ENCODE measurements around the gene HSPA1L. TPM values are rescaled to one million over a fixed set of nuclear protein-coding genes. Genes with fewer than 3 reads are reported as not detected.
A peak's percentile ranks its signal among the peaks of the same experiment; 100 is the strongest.
"Not testable (repeated sequence)": the region's sequence is repeated elsewhere in the genome, so short reads cannot be mapped to it uniquely, and the experiment has no call there.

Gene HSPA1L
- total RNA-seq, 1 donor from 2014 or later, result 0.46 TPM

DNA sequence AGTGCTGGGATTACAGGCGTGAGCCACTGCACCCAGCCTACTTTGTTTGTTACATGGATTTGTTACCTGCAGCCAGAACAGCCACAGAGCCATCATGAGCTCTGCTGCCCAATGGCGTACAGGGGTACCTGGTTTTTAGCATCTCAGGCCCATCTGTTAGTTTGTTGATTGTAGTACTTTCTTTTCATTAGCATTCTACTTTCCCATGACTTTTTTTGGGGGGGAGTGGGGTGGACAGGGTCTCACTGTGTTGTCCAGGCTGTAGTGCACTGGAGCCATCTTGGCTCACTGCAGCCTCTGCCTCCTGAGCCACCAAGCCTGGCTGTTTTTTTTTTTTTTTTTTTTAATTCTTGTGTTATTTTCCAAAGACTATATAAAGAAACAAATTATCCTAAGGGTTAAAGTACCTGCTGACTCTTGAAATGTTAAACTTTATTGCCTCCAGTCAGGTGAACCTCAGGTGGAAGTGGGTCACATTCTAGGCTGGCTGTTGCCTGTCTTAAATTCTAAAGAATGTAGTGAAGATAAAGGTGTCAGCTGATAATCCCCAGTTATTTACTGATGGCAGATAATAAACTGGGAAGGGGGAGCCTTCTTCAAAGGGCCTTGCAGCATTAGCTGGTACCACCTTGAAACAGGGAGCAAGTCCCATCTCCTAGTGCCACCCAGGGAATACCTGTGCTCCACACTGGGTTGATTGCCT lies 32.3 kb upstream of the HSPA1L start:
- no peak overlapping the region for H3K4me3 ChIP-seq (ENCODE audit: low read depth, low read length)
- no peak for DNase-seq (ENCODE audit: low read depth)
- H3K27me3 ChIP-seq (ENCODE audit: control insufficient read depth, insufficient read depth, low read length), result no peaks in the 10 kb centered on the region
- H3K36me3 ChIP-seq (ENCODE audit: control insufficient read depth, insufficient read depth, low read length), result no peaks in the 10 kb centered on the region
- TF ChIP-seq, protein P1, sequence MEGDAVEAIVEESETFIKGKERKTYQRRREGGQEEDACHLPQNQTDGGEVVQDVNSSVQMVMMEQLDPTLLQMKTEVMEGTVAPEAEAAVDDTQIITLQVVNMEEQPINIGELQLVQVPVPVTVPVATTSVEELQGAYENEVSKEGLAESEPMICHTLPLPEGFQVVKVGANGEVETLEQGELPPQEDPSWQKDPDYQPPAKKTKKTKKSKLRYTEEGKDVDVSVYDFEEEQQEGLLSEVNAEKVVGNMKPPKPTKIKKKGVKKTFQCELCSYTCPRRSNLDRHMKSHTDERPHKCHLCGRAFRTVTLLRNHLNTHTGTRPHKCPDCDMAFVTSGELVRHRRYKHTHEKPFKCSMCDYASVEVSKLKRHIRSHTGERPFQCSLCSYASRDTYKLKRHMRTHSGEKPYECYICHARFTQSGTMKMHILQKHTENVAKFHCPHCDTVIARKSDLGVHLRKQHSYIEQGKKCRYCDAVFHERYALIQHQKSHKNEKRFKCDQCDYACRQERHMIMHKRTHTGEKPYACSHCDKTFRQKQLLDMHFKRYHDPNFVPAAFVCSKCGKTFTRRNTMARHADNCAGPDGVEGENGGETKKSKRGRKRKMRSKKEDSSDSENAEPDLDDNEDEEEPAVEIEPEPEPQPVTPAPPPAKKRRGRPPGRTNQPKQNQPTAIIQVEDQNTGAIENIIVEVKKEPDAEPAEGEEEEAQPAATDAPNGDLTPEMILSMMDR (IDR thresholded peaks at IDR 0.05; ENCODE audit: insufficient read depth, low read length, poor library complexity, severe bottlenecking), result no peak

GRCh38 chr6:31844507-31844906 lies 29.4 kb upstream of the HSPA1L start:
- H3K27me3 ChIP-seq (ENCODE audit: control insufficient read depth, insufficient read depth, low read length), result no peaks in the 10 kb centered on the region
- peaks cover 2% of the 10 kb centered on the region for H3K36me3 ChIP-seq (ENCODE audit: control insufficient read depth, insufficient read depth, low read length)
- DNase-seq (ENCODE audit: low read depth), result no peak
- H3K4me3 ChIP-seq (ENCODE audit: low read depth, low read length), result no peak overlapping the region
- TF ChIP-seq, protein P1 (IDR thresholded peaks at IDR 0.05; ENCODE audit: insufficient read depth, low read length, poor library complexity, severe bottlenecking), result no peak

DNA sequence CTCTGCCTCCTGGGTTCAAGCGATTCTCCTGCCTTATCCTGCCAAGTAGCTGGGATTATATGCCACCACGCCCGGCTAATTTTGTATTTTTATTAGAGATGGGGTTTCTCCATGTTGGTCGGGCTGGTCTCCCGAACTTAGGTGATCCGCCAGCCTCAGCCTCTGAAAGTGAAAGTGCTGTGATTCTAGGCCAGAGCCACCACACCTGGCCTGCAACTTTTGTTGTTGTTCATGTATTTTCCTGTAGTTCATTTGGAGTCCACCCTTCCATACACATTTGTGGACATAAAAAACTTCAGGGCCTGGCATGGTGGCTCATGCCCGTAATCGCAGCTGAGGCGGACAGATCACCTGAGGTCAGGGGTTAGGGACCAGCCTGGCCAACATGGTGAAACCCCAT lies 27.0 kb upstream of the HSPA1L start:
- DNase-seq (ENCODE audit: low read depth), result no peak
- Histone ChIP-seq H3K36me3 (ENCODE audit: control insufficient read depth, insufficient read depth, low read length) (peaks cover 2% of the 10 kb centered on the region), H3K4me3 (ENCODE audit: low read depth, low read length) (no peak overlapping the region), H3K27me3 (ENCODE audit: control insufficient read depth, insufficient read depth, low read length) (no peaks in the 10 kb centered on the region)
- TF ChIP-seq, protein P1 (IDR thresholded peaks at IDR 0.05; ENCODE audit: insufficient read depth, low read length, poor library complexity, severe bottlenecking), result no peak

DNA sequence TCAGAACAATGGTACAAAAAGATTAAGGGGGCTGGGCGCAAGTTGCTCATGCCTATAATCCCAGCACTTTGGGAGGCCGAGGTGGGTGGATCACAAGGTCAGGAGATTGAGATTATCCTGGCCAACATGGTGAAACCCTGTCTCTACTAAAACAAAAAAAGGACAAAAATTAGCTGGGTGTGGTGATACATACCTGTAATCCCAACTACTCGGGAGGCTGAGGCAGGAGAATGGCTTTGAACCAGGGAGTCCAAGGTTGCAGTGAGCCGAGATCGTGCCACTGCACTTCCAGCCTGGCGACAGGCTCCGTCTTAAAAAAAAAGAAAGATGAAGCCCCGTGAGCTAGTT lies 24.7 kb upstream of the HSPA1L start:
- DNase-seq (ENCODE audit: low read depth); H3K4me3 ChIP-seq (ENCODE audit: low read depth, low read length); H3K36me3 ChIP-seq (ENCODE audit: control insufficient read depth, insufficient read depth, low read length); H3K27me3 ChIP-seq (ENCODE audit: control insufficient read depth, insufficient read depth, low read length): not testable (repeated sequence)

GRCh38 chr6:31838968-31839367 lies 23.9 kb upstream of the HSPA1L start:
- peaks cover 2% of the 10 kb centered on the region for H3K36me3 ChIP-seq (ENCODE audit: control insufficient read depth, insufficient read depth, low read length)
- no peak for DNase-seq (ENCODE audit: low read depth)
- TF ChIP-seq, protein P1 (IDR thresholded peaks at IDR 0.05; ENCODE audit: insufficient read depth, low read length, poor library complexity, severe bottlenecking), result no peak
- H3K4me3 ChIP-seq (ENCODE audit: low read depth, low read length), result no peak overlapping the region
- no peaks in the 10 kb centered on the region for H3K27me3 ChIP-seq (ENCODE audit: control insufficient read depth, insufficient read depth, low read length)

DNA sequence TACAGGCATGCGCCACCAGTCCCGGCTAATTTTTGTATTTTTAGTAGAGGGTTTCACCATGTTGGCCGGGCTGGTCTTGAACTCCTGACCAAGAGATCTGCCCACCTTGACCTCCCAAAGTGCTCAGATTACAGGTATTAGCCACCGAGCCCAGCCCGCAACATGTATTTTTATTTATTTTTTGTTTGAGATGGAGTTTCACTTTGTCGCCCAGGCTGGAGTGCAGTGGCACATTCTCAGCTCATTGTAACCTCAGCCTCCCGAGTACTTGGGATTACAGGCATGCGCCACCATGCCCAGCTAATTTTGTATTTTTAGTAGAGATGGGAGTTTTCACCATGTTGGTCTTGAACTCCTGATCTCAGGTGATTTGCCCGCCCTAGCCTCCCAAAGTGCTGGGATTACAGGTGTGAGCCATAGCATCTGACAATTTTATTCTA lies 23.1 kb upstream of the HSPA1L start:
- H3K4me3 ChIP-seq (ENCODE audit: low read depth, low read length), result peak overlapping the region; percentile 99
- not testable (repeated sequence) for H3K27me3 ChIP-seq (ENCODE audit: control insufficient read depth, insufficient read depth, low read length); H3K36me3 ChIP-seq (ENCODE audit: control insufficient read depth, insufficient read depth, low read length); DNase-seq (ENCODE audit: low read depth)
